ENCODE results near the gene ZNRF1. TPM values are rescaled to one million over a fixed set of nuclear protein-coding genes. Genes with fewer than 3 reads are reported as not detected.
"Not testable (repeated sequence)": the region's sequence is repeated elsewhere in the genome, so short reads cannot be mapped to it uniquely, and the experiment has no call there.

The ZNRF1 gene
- total RNA-seq, 1 donor from 2014 or later: 31.3 TPM

- no peaks in the 10 kb centered on the region for H3K27me3 ChIP-seq (ENCODE audit: control insufficient read depth, insufficient read depth, low read length)
- no peak for TF ChIP-seq CTCF (IDR thresholded peaks at IDR 0.05; ENCODE audit: insufficient read depth, low read length, poor library complexity, severe bottlenecking)
- H3K4me3 ChIP-seq (ENCODE audit: low read depth, low read length): no peak overlapping the region
- H3K36me3 ChIP-seq (ENCODE audit: control insufficient read depth, insufficient read depth, low read length): no peaks in the 10 kb centered on the region
- no peak for DNase-seq (ENCODE audit: low read depth)
These were observed 26.9 kb downstream of the ZNRF1 start for GRCh38 chr16:75025761-75026160.

- H3K36me3 ChIP-seq (ENCODE audit: control insufficient read depth, insufficient read depth, low read length); H3K4me3 ChIP-seq (ENCODE audit: low read depth, low read length); DNase-seq (ENCODE audit: low read depth); H3K27me3 ChIP-seq (ENCODE audit: control insufficient read depth, insufficient read depth, low read length): not testable (repeated sequence)
These were observed 27.5 kb downstream of the ZNRF1 start for GRCh38 chr16:75026239-75026891.

- TF ChIP-seq CTCF (IDR thresholded peaks at IDR 0.05; ENCODE audit: insufficient read depth, low read length, poor library complexity, severe bottlenecking): no peak
- Histone ChIP-seq H3K27me3 (ENCODE audit: control insufficient read depth, insufficient read depth, low read length) (no peaks in the 10 kb centered on the region), H3K36me3 (ENCODE audit: control insufficient read depth, insufficient read depth, low read length) (no peaks in the 10 kb centered on the region), H3K4me3 (ENCODE audit: low read depth, low read length) (no peak overlapping the region)
- no peak for DNase-seq (ENCODE audit: low read depth)
These were observed 28.1 kb downstream of the ZNRF1 start for GRCh38 chr16:75026892-75027391.

GRCh38 chr16:75027520-75028300 lies 28.9 kb downstream of the ZNRF1 start:
- TF ChIP-seq CTCF (IDR thresholded peaks at IDR 0.05; ENCODE audit: insufficient read depth, low read length, poor library complexity, severe bottlenecking): no peak
- H3K4me3 ChIP-seq (ENCODE audit: low read depth, low read length): no peak overlapping the region
- no peaks in the 10 kb centered on the region for H3K36me3 ChIP-seq (ENCODE audit: control insufficient read depth, insufficient read depth, low read length)
- no peaks in the 10 kb centered on the region for H3K27me3 ChIP-seq (ENCODE audit: control insufficient read depth, insufficient read depth, low read length)
- DNase-seq (ENCODE audit: low read depth): no peak

- TF ChIP-seq CTCF (IDR thresholded peaks at IDR 0.05; ENCODE audit: insufficient read depth, low read length, poor library complexity, severe bottlenecking): no peak
- Histone ChIP-seq H3K4me3 (ENCODE audit: low read depth, low read length) (no peak overlapping the region), H3K27me3 (ENCODE audit: control insufficient read depth, insufficient read depth, low read length) (no peaks in the 10 kb centered on the region), H3K36me3 (ENCODE audit: control insufficient read depth, insufficient read depth, low read length) (no peaks in the 10 kb centered on the region)
- DNase-seq (ENCODE audit: low read depth): no peak
These were observed 29.8 kb downstream of the ZNRF1 start for GRCh38 chr16:75028544-75029135.

- Histone ChIP-seq H3K36me3 (ENCODE audit: control insufficient read depth, insufficient read depth, low read length) (no peaks in the 10 kb centered on the region), H3K27me3 (ENCODE audit: control insufficient read depth, insufficient read depth, low read length) (no peaks in the 10 kb centered on the region), H3K4me3 (ENCODE audit: low read depth, low read length) (no peak overlapping the region)
- no peak for DNase-seq (ENCODE audit: low read depth)
- no peak for TF ChIP-seq CTCF (IDR thresholded peaks at IDR 0.05; ENCODE audit: insufficient read depth, low read length, poor library complexity, severe bottlenecking)
These were observed 31.0 kb downstream of the ZNRF1 start for GRCh38 chr16:75029854-75030253.

Measured in kidney epithelial cell (primary cell).